Upper lobe of right lung (tissue), 1 donor: ENCODE data around the gene DNAJA2. TPM values are rescaled to one million over a fixed set of nuclear protein-coding genes. Genes with fewer than 3 reads are reported as not detected.
A peak's percentile ranks its signal among the peaks of the same experiment; 100 is the strongest.

Source experiments
- ATAC-seq: fragments of 200-7000 bp; cut with Tn5 transposase; one replicate; pipeline ENCODE4 v1.9.1; 2020; ENCODE audit warnings: mild to moderate bottlenecking, moderate library complexity
- DNase-seq: peaks from one replicate; pipeline ENCODE4 v3.0.0-alpha.2; 2020
- H3K27ac ChIP-seq: fragments of 200-600 bp; one replicate; pipeline ENCODE4 v1.8.0; 2022
- H3K27me3 ChIP-seq: fragments of 200-600 bp; one replicate; pipeline ENCODE4 v1.8.0; 2022; ENCODE audit warnings: mild to moderate bottlenecking
- H3K36me3 ChIP-seq: fragments of 200-600 bp; one replicate; pipeline ENCODE4 v1.8.0; 2022
- H3K4me1 ChIP-seq: fragments of 200-600 bp; one replicate; pipeline ENCODE4 v1.8.0; 2022
- H3K4me3 ChIP-seq: fragments of 200-600 bp; one replicate; pipeline ENCODE4 v1.8.0; 2022; ENCODE audit warnings: mild to moderate bottlenecking
- H3K9me3 ChIP-seq: fragments of 200-600 bp; one replicate; pipeline ENCODE4 v1.8.0; 2022
- CTCF ChIP-seq: fragments of 200-600 bp; IDR thresholded peaks from one replicate; pipeline ENCODE4 v1.8.0; 2022; ENCODE audit warnings: antibody characterized with exemption
- intact Hi-C: fragments of 100-400 bp; cut with DNase I; formaldehyde crosslinking; loops from one replicate; pipeline ENCODE4 v1.11.0; 2022
- total RNA-seq: library from RNA; stranded (reverse); fragmentation: NEBNext Ultra II Directional; extraction: Animal tissue kit (Norgen Biotek cat#: 25700); gene quantifications from one replicate; pipeline ENCODE4 v1.2.1, GENCODE V29; 2021
- donor health status: DM: no; HTN: yes; CAD: no; lungs with severe emphysema.

DNAJA2 gene
- total RNA-seq, 1 donor from 2014 or later: 43.4 TPM

- Histone ChIP-seq H3K27ac (no peak overlapping the region), H3K4me3 (no peak overlapping the region), H3K36me3 (no peaks in the 10 kb centered on the region), H3K9me3 (no peaks in the 10 kb centered on the region), H3K4me1 (no peaks in the 10 kb centered on the region), H3K27me3 (no peaks in the 10 kb centered on the region)
- no peak for TF ChIP-seq CTCF
- ATAC-seq: no peak
- intact Hi-C loops: no loop called here
- no peak for DNase-seq
These were observed 42.6 kb downstream of the DNAJA2 start for GRCh38 chr16:46930861-46931260.

- DNase-seq (peak; percentile 83), ATAC-seq (peak; percentile 92)
- intact Hi-C loops: no loop called here
- H3K4me3 ChIP-seq: no peak overlapping the region
- H3K36me3 ChIP-seq: no peaks in the 10 kb centered on the region
- peak; percentile 87 for TF ChIP-seq CTCF
- no peak overlapping the region for H3K27ac ChIP-seq
- no peaks in the 10 kb centered on the region for H3K4me1 ChIP-seq
- no peaks in the 10 kb centered on the region for H3K9me3 ChIP-seq
- H3K27me3 ChIP-seq: no peaks in the 10 kb centered on the region
These were observed 43.8 kb downstream of the DNAJA2 start for GRCh38 chr16:46929378-46930332.

GRCh38 chr16:46928811-46929210 is 44.7 kb downstream of the DNAJA2 start:
- no peaks in the 10 kb centered on the region for H3K9me3 ChIP-seq

GRCh38 chr16:46927273-46927672 is 46.2 kb downstream of the DNAJA2 start:
- Histone ChIP-seq H3K36me3 (peaks cover 6% of the 10 kb centered on the region), H3K9me3 (no peaks in the 10 kb centered on the region), H3K27me3 (no peaks in the 10 kb centered on the region), H3K4me1 (no peaks in the 10 kb centered on the region), H3K27ac (no peak overlapping the region), H3K4me3 (no peak overlapping the region)
- intact Hi-C loops: no loop called here
- ATAC-seq (no peak), DNase-seq (no peak)
- no peak for TF ChIP-seq CTCF

More at GRCh38 chr16:46928811-46929210, 44.7 kb downstream of the DNAJA2 start:
- intact Hi-C loops: no loop called here
- H3K4me3 ChIP-seq: no peak overlapping the region
- TF ChIP-seq CTCF: no peak
- ATAC-seq (no peak), DNase-seq (no peak)
- no peaks in the 10 kb centered on the region for H3K27me3 ChIP-seq
- H3K27ac ChIP-seq: no peak overlapping the region
- peaks cover 3% of the 10 kb centered on the region for H3K36me3 ChIP-seq
- no peaks in the 10 kb centered on the region for H3K4me1 ChIP-seq

- H3K27ac ChIP-seq: no peak overlapping the region
- ATAC-seq (no peak), DNase-seq (no peak)
- no peak overlapping the region for H3K4me3 ChIP-seq
- no peaks in the 10 kb centered on the region for H3K27me3 ChIP-seq
- peaks cover 6% of the 10 kb centered on the region for H3K36me3 ChIP-seq
- no peak for TF ChIP-seq CTCF
- intact Hi-C loops: no loop called here
- H3K4me1 ChIP-seq: no peaks in the 10 kb centered on the region
- H3K9me3 ChIP-seq: no peaks in the 10 kb centered on the region
These were observed 46.8 kb downstream of the DNAJA2 start for GRCh38 chr16:46926470-46927225.
